SIG-M5 (cell line): ENCODE results near the gene SUZ12.
"Not testable (repeated sequence)": the region's sequence is repeated elsewhere in the genome, so short reads cannot be mapped to it uniquely, and the experiment has no call there.

Source experiments
- DNase-seq: peaks from one replicate; lab custom pipeline; 2025; lab: John Stamatoyannopoulos, UW

The SUZ12 gene

GRCh38 chr17:31936615-31937609, at the start of gene SUZ12:
Gene SUZ12 (plus strand): TSS chr17:31937007. CDS start chr17:31937247, 240 bp downstream.
- peak; percentile 59 for DNase-seq

- DNase-seq = peak; percentile 91
Measured at GRCh38 chr17:31888124-31888523, 48.7 kb upstream of the SUZ12 start.

GRCh38 chr17:31900877-31901276, 35.9 kb upstream of the SUZ12 start:
- no peak for DNase-seq

GRCh38 chr17:31902693-31903092, 34.1 kb upstream of the SUZ12 start:
- DNase-seq = no peak

DNA sequence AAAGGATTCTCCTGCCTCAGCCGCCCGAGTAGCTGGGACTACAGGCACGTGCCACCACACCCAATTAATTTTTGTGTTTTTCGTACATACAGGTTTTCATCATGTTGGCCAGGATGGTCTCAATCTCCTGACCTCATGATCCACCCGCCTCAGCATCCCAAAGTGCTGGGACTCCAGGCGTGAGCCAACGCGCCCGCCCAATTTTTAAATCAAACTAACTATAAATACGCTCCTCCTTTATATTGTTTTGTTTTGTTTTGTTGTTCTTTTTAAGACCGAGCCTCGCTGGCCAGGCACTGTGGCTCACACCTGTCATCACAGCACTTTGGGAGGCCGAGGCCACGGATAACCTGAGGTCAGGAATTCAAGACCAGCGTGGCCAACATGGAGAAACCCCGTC, 33.4 kb upstream of the SUZ12 start:
- no peak for DNase-seq

- no peak for DNase-seq
Measured at GRCh38 chr17:31907342-31907962, 29.4 kb upstream of the SUZ12 start.

GRCh38 chr17:31908386-31908785, 28.4 kb upstream of the SUZ12 start:
- no peak for DNase-seq

GRCh38 chr17:31912705-31913104, 24.1 kb upstream of the SUZ12 start:
- DNase-seq = not testable (repeated sequence)

- no peak for DNase-seq
Measured at GRCh38 chr17:31915456-31916100, 21.2 kb upstream of the SUZ12 start.

DNA sequence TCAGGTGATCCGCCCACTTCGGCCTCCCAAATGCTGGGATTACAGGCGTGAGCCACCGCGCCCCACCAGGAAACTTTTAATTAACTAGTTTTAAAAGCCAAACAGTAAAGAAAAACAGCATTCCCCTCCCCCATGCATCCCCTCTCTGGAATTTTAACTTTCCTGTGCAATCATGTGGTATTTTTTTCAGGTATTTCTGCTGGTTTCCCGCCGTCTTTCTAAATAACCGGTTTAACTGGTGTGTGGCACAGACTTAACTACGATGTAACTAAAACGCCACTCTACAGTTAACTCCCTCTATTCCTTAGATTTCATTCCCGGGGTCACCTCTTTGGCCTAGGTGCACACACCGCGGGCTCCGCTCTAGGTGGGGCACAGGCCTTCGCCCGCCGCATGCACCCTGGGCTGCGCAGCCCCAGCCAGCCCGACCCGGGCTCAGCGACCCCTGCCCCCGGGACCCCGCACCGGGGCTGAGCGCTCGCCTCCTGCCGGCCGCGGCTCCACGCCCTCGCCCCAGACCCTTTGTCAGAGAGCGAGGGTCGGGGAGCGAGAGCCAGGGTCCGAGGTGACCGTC, 20.2 kb upstream of the SUZ12 start:
- no peak for DNase-seq

DNA sequence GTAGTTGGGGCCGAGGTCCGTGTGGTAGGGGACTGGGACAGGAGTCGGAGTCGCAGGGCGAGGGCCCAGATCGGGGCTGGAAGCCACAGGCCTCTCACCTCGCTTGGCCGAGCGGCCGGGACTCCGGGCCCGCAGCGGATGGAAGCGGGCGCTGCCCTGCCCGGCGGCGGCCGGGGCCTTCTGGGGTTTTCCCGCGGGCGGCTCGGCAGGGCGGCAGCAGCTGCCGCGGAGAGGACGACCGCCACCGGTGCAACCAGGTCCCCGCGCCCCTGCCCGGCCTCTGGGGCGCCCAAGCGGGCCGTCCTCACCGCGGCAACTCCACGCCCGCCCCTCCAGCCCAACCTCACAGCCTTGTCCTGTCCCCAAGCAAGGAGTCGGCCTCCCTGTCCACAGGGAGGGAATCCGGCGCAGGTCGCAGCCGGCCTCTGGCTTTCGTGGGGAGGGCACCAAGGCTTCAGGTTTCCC, 19.7 kb upstream of the SUZ12 start:
- DNase-seq = no peak

DNA sequence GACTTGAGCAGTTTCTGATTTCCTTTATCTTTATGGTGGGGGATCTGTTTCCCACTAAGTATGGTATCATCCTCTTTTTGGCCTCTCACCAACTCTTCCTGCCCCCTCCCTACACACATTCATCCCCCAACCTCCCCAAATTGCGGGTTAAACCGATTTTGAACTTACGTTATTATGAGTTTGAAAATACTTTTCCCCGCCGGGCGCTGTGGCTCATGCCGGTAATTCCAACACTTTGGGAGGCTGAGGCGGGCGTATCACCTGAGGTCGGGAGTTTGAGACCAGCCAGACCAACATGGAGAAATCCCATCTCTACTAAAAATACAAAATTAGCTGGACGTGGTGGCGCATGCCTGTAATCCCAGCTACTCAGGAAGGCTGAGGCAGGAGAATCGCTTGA, 19.1 kb upstream of the SUZ12 start:
- not testable (repeated sequence) for DNase-seq

DNA sequence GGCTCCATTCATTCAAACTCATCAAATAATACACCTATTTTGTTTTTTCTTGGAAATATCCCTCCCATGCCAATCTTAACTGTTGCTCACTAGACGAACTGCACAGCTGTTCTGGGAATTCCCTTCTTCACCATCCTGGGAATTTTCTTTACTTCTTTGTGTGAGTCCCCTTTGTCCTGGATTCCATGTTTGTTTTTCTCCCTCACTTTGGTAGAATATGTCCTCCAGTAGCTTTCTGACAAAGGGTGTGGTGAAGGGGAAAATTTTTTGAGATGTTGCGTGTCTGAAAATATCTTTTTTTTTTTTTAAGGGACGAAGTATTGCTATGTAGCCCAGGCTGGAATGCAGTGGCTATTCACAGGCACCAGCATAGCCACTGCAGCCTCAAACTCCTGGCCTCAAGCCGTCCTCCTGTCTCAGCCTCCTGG, 18.1 kb upstream of the SUZ12 start:
- DNase-seq = no peak

GRCh38 chr17:31919802-31920525, 16.8 kb upstream of the SUZ12 start:
- no peak for DNase-seq

GRCh38 chr17:31926100-31926729, 10.6 kb upstream of the SUZ12 start:
- no peak for DNase-seq

- no peak for DNase-seq
Measured at GRCh38 chr17:31931756-31932155, 5.1 kb upstream of the SUZ12 start.

DNA sequence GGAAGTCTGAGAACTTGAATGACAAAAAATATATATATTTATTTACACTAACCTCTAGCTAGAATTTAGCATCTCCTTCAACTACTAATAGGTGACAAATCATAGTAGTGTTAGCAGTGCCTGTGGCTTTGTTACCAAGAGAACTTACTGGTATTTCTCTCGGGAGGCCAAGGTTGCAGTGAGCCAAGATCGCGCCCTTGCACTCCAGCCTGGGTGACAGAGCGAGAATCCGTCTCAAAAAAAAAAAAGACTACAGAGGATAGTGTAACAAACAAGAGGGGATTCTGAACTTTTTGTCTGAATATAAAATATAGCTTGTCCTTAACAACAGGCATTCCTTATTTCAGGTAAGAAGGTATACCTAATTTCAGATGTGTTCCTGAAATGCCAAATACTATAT, 1.3 kb upstream of the SUZ12 start:
- DNase-seq = no peak

GRCh38 chr17:31937926-31938641, 1.3 kb downstream of the SUZ12 start:
- not testable (repeated sequence) for DNase-seq

DNA sequence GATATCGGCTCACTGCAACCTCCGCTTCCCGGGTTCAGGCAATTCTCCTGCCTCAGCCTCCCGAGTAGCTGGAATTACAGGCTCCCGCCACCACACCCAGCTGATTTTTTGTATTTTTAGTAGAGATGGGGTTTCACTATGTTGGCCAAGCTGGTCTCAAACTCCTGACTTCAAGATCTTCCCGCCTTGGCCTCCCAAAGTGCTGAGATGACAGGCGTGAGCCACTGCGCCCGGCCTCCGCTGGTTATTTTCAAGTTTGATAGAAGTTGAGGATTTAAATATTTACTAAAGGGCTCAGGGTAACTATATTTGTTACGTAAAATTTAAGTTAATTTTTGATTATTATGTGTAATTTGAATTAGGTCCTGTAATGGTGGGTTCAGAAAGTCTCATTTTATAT, 5.1 kb downstream of the SUZ12 start:
- DNase-seq = not testable (repeated sequence)

DNA sequence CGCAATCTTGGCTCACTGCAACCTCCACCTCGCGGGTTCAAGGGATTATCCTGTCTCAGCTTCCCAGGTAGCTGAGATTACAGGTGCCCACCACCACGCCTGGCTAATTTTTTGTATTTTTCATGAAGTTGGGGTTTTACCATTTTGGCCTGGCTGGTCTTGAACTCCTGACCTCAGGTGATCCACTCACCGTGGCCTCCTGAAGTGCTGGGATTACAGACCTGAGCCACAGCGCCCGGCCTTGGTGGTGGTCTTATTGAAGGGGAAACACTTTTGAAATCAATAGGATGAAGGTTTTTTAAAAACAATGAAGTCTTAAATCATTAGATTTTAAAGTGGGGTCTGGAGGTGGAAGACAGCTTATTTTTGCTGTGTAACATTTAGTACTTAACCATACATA, 5.6 kb downstream of the SUZ12 start:
- not testable (repeated sequence) for DNase-seq
